Body of pancreas (tissue), 4 donors: ENCODE data around the gene S100A11.

Experiments used
- POLR2A ChIP-seq, 3 donors: fragments of 450-650 bp; IDR thresholded peaks; one replicate each; pipeline ENCODE4 v1.6.1; 2016; ENCODE audit warnings: antibody characterized with exemption in 3 of 3, mild to moderate bottlenecking in 2 of 3
- TF ChIP-seq, protein P1 (sequence below), 7 experiments: fragments of 450-650 bp in 4 of 7; fragments of 200-600 bp in 3 of 7; sonication (generic) in 3 of 7; IDR thresholded peaks; one replicate each; pipeline ENCODE4 v1.5.1; 2016 to 2019; ENCODE audit warnings: antibody characterized with exemption in 7 of 7

DNA sequence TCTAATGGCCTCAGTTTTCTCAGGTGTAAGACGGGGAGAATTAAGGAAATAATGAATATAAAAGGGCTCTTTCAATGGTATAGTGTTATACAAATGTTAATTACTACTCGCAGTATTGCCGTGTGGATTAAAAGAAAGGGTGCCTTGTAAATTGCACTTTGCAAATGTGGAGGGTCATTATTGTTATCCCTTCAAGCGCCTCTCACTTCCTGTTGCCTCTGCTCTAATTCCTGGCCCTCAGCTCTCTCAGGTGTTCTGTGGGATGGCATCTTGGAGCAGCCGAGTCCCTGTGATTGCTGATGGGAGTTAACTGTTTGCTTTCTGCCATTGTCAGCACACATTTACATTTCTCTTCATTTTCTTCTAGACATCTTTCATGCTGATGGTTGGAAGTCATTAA, 7.1 kb upstream of the S100A11 start:
- TF ChIP-seq, protein P1, sequence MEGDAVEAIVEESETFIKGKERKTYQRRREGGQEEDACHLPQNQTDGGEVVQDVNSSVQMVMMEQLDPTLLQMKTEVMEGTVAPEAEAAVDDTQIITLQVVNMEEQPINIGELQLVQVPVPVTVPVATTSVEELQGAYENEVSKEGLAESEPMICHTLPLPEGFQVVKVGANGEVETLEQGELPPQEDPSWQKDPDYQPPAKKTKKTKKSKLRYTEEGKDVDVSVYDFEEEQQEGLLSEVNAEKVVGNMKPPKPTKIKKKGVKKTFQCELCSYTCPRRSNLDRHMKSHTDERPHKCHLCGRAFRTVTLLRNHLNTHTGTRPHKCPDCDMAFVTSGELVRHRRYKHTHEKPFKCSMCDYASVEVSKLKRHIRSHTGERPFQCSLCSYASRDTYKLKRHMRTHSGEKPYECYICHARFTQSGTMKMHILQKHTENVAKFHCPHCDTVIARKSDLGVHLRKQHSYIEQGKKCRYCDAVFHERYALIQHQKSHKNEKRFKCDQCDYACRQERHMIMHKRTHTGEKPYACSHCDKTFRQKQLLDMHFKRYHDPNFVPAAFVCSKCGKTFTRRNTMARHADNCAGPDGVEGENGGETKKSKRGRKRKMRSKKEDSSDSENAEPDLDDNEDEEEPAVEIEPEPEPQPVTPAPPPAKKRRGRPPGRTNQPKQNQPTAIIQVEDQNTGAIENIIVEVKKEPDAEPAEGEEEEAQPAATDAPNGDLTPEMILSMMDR (IDR thresholded peaks at IDR 0.05), result no peak
- no peak for TF ChIP-seq POLR2A (IDR thresholded peaks at IDR 0.05)
